Adrenal gland (tissue), 5 donors: ENCODE measurements around the gene ACOT6.

Source experiments
- CTCF ChIP-seq, 6 experiments: fragments of 450-650 bp in 4 of 6; fragments of 200-600 bp in 2 of 6; sonication (generic) in 1 of 6; IDR thresholded peaks; 1 replicate in 5 of 6; 2 replicates in 1 of 6; pipeline versions ENCODE4 v1.5.1 to v1.8.0; 2016 to 2021; ENCODE audit warnings: antibody characterized with exemption in 6 of 6, mild to moderate bottlenecking in 2 of 6, moderate library complexity in 1 of 6
- POLR2A ChIP-seq, 2 donors: fragments of 450-650 bp; IDR thresholded peaks; one replicate each; pipeline ENCODE4 v1.6.1; 2017; ENCODE audit warnings: antibody characterized with exemption in 2 of 2, mild to moderate bottlenecking in 2 of 2, moderate library complexity in 1 of 2
- donor health status: DM: no; HTN: no; CAD: no.

GRCh38 chr14:73637830-73638229 is 25.5 kb downstream of the ACOT6 start:
- TF ChIP-seq CTCF (IDR thresholded peaks at IDR 0.05), result no peak
- TF ChIP-seq POLR2A (IDR thresholded peaks at IDR 0.05), result no peak
